Right atrium auricular region (tissue), 2 donors: ENCODE results near the gene RAB3GAP1. TPM values are rescaled to one million over a fixed set of nuclear protein-coding genes. Genes with fewer than 3 reads are reported as not detected.

Experiments
- DNase-seq: peaks from one replicate; pipeline ENCODE4 v3.0.0-alpha.2; 2019; ENCODE audit warnings: low spot score
- H3K27ac ChIP-seq, 2 donors: fragments of 200-600 bp; sonication (generic); 1 replicate in 1 of 2; 2 replicates in 1 of 2; pipeline ENCODE4 v1.5.1; 2016 to 2019
- H3K27me3 ChIP-seq, 2 donors: fragments of 200-600 bp; sonication (generic); one replicate each; pipeline versions ENCODE4 v1.5.1 to v1.6.0; 2017 to 2019
- H3K36me3 ChIP-seq: fragments of 200-600 bp; sonication (generic); one replicate; pipeline ENCODE4 v1.5.1; 2016
- H3K4me1 ChIP-seq, 2 donors: fragments of 200-600 bp; sonication (generic); one replicate each; pipeline versions ENCODE4 v1.5.1 to v1.6.0; 2017 to 2019
- H3K4me3 ChIP-seq, 2 donors: fragments of 200-600 bp; sonication (generic); 1 replicate in 1 of 2; 2 replicates in 1 of 2; pipeline ENCODE4 v1.5.1; 2017 to 2019; ENCODE audit warnings: mild to moderate bottlenecking in 1 of 2, moderate library complexity in 1 of 2
- H3K9me3 ChIP-seq, 2 donors: fragments of 200-600 bp; sonication (generic); one replicate each; pipeline ENCODE4 v1.5.1; 2019
- total RNA-seq, 2 donors: library from RNA; depleted of rRNA; stranded (reverse); fragments of >200 nt; gene quantifications; one replicate each; pipeline ENCODE4 v1.1.0, GENCODE V29; 2016
- TF ChIP-seq, protein P1 (sequence below), 2 donors: fragments of 200-600 bp; sonication (generic); IDR thresholded peaks; one replicate each; pipeline ENCODE4 v1.5.1; 2019; ENCODE audit warnings: antibody characterized with exemption in 2 of 2

RAB3GAP1 gene
- total RNA-seq, 2 donors from 2014 or later, result 33.0 to 36.2 TPM

GRCh38 chr2:135048122-135048521, 4.0 kb upstream of the RAB3GAP1 start:
- H3K4me3 ChIP-seq, result no peak overlapping the region
- H3K36me3 ChIP-seq, result no peaks in the 10 kb centered on the region
- DNase-seq, result no peak
- no peaks in the 10 kb centered on the region for H3K27me3 ChIP-seq
- no peaks in the 10 kb centered on the region for H3K9me3 ChIP-seq
- H3K4me1 ChIP-seq, result peaks cover 0 to 14% of the 10 kb centered on the region in 2 donors
- TF ChIP-seq, protein P1, sequence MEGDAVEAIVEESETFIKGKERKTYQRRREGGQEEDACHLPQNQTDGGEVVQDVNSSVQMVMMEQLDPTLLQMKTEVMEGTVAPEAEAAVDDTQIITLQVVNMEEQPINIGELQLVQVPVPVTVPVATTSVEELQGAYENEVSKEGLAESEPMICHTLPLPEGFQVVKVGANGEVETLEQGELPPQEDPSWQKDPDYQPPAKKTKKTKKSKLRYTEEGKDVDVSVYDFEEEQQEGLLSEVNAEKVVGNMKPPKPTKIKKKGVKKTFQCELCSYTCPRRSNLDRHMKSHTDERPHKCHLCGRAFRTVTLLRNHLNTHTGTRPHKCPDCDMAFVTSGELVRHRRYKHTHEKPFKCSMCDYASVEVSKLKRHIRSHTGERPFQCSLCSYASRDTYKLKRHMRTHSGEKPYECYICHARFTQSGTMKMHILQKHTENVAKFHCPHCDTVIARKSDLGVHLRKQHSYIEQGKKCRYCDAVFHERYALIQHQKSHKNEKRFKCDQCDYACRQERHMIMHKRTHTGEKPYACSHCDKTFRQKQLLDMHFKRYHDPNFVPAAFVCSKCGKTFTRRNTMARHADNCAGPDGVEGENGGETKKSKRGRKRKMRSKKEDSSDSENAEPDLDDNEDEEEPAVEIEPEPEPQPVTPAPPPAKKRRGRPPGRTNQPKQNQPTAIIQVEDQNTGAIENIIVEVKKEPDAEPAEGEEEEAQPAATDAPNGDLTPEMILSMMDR (IDR thresholded peaks at IDR 0.05), result no peak
- no peak overlapping the region for H3K27ac ChIP-seq

- H3K27me3 ChIP-seq, result no peaks in the 10 kb centered on the region
These were observed 2.0 kb upstream of the RAB3GAP1 start for GRCh38 chr2:135050132-135050531.

GRCh38 chr2:135050684-135051083, 1.4 kb upstream of the RAB3GAP1 start:
- Histone ChIP-seq H3K36me3 (no peaks in the 10 kb centered on the region), H3K27me3 (no peaks in the 10 kb centered on the region), H3K4me3 (no peak overlapping the region), H3K4me1 (peaks cover 0 to 38% of the 10 kb centered on the region in 2 donors), H3K27ac (peak overlapping the region; percentile 24 to 64), H3K9me3 (no peaks in the 10 kb centered on the region)
- TF ChIP-seq, protein P1 (IDR thresholded peaks at IDR 0.05), result no peak
- no peak for DNase-seq

More at GRCh38 chr2:135050132-135050531, 2.0 kb upstream of the RAB3GAP1 start:
- peaks cover 0 to 34% of the 10 kb centered on the region in 2 donors for H3K4me1 ChIP-seq
- peak overlapping the region; percentile 24 to 64 for H3K27ac ChIP-seq
- no peak overlapping the region for H3K4me3 ChIP-seq
- H3K9me3 ChIP-seq, result no peaks in the 10 kb centered on the region
- TF ChIP-seq, protein P1 (IDR thresholded peaks at IDR 0.05), result no peak
- H3K36me3 ChIP-seq, result no peaks in the 10 kb centered on the region
- no peak for DNase-seq

DNA sequence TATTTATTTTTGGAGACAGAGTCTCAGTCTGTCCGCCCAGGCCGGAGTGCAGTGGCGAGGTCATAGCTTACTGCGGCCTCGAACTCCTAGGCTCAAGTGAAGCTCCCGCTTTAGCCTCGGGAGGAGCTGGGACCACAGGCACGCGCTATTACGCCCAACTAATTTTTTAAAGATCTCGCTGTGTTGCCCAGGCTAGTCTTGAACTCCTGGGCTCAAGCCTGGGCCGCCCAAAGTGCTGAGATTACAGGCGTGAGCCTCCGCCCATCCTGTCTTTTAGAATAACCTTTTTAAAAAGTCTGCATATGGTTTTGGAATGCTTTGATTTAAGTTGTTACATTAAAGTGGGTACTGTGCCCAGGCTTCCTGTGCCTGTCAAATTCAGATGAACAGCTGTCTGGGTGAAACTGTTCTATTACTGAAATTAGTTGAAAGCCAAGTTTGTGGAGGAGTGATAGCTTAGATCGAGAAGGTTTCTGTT, 944 bp downstream of the RAB3GAP1 start:
- Histone ChIP-seq H3K9me3 (no peaks in the 10 kb centered on the region), H3K27me3 (no peaks in the 10 kb centered on the region), H3K4me3 (peak overlapping the region; percentile 83 to 93), H3K4me1 (peaks cover 0 to 51% of the 10 kb centered on the region in 2 donors), H3K27ac (peak overlapping the region; percentile 94 to 95), H3K36me3 (no peaks in the 10 kb centered on the region)
- no peak for DNase-seq
- TF ChIP-seq, protein P1 (IDR thresholded peaks at IDR 0.05), result no peak

GRCh38 chr2:135055182-135055786, 3.2 kb downstream of the RAB3GAP1 start:
- Histone ChIP-seq H3K27me3 (no peaks in the 10 kb centered on the region), H3K27ac (peak overlapping the region in 1 of 2 donors; percentile 57), H3K4me1 (peaks cover 0 to 61% of the 10 kb centered on the region in 2 donors), H3K9me3 (no peaks in the 10 kb centered on the region), H3K4me3 (no peak overlapping the region), H3K36me3 (peaks cover 3% of the 10 kb centered on the region)
- TF ChIP-seq, protein P1 (IDR thresholded peaks at IDR 0.05), result no peak
- no peak for DNase-seq
